Spinal cord (tissue), 10 donors: ENCODE data around the gene NOC2L. TPM values are rescaled to one million over a fixed set of nuclear protein-coding genes. Genes with fewer than 3 reads are reported as not detected.
"Not testable (repeated sequence)": the region's sequence is repeated elsewhere in the genome, so short reads cannot be mapped to it uniquely, and the experiment has no call there.

Experiments used
- DNase-seq, 6 donors: peaks; one replicate each; pipeline versions ENCODE4 v3.0.0 to v3.0.0-alpha.2; 2013 to 2015; ENCODE audit warnings: low spot score in 6 of 6, low read depth in 4 of 6
- H3K27ac ChIP-seq: one replicate; pipeline ENCODE4 v1.5.1; 2013; ENCODE audit warnings: low read depth, low read length, control low read depth
- H3K27me3 ChIP-seq: one replicate; pipeline ENCODE4 v1.6.1; 2013; ENCODE audit warnings: low read length; ENCODE audit not compliant: control insufficient read depth, insufficient read depth
- H3K36me3 ChIP-seq: one replicate; pipeline ENCODE4 v1.6.1; 2013; ENCODE audit warnings: low read length; ENCODE audit not compliant: control insufficient read depth, insufficient read depth
- H3K4me1 ChIP-seq: one replicate; pipeline ENCODE4 v1.6.1; 2013; ENCODE audit warnings: low read length; ENCODE audit not compliant: control insufficient read depth, insufficient read depth
- H3K4me3 ChIP-seq: one replicate; pipeline ENCODE4 v1.5.1; 2013; ENCODE audit warnings: low read depth, low read length, control low read depth
- H3K9me3 ChIP-seq: one replicate; pipeline ENCODE4 v1.6.1; 2013; ENCODE audit warnings: low read length; ENCODE audit not compliant: control insufficient read depth, insufficient read depth
- WGBS: methylation state at CpG from one replicate; pipeline ENCODE4 v1.1.5; 2013; ENCODE audit warnings: missing lambda C conversion rate; ENCODE audit not compliant: insufficient coverage; 5-methylcytosine and 5-hydroxymethylcytosine counted together
- polyA plus RNA-seq, 2 donors: library from polyadenylated mRNA; unstranded; fragments of 120-200 nt; gene quantifications; one replicate each; pipeline ENCODE4 v1.2.1, GENCODE V29; 2013; ENCODE audit not compliant: insufficient read length in 2 of 2
- total RNA-seq, 2 donors: library from RNA; depleted of rRNA in 1 of 2; stranded (reverse); fragments of 120-200 nt in 1 of 2; fragments of >200 nt in 1 of 2; gene quantifications; one replicate each; pipeline versions ENCODE4 v1.2.3 to v1.2.4, GENCODE V29; 2013 to 2014
- donor health status: healthy.

The NOC2L gene
- total and polyA plus RNA-seq, 4 donors: 33.1 to 68.5 (median 55.9) TPM

DNA sequence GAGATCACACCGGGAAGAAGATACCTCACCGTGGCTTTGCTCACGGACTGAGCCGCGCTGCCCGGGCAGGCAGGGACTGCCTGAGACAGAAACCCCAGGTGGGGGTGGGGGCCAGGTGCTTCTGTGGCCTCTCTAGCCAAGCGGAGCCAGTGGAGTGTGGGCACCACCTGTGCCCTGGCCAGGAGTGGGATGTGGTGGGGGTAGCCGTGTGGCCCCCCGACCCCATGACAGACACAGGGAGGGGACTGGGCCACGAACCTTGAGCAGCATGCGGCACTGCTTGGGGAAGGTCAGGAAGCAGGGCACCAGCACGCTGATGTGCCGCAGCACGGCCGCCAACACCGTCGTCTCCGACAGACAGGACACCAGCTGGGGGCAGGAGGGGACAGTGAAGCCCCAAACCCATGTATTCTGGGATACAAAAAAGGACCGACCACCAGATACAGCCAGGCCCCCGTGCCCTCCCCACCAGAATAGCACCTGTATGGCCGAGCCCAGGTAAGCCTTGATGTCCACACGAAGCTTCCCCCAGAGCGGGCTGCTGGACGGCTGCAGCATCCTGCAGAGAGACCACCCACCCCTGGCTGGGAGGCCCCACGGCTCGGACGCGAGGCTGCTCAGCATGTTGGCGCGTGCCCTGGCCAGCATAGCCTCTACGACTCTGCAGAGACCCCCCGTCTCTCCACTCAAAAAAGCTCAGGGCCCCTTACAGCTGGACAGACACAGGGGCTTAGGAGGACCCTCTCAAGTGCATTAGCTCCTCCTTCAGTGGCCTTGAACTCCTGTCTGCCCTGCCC is 5.3 kb downstream of the NOC2L start:
- H3K4me1 ChIP-seq: peaks cover 17% of the 10 kb centered on the region
- 87% methylated on average over 32 of the region's 32 CpGs for WGBS
- no peak overlapping the region for H3K27ac ChIP-seq
- peaks cover 90% of the 10 kb centered on the region for H3K36me3 ChIP-seq
- DNase-seq: no peak
- no peaks in the 10 kb centered on the region for H3K9me3 ChIP-seq
- H3K27me3 ChIP-seq: no peaks in the 10 kb centered on the region
- H3K4me3 ChIP-seq: no peak overlapping the region

- peaks cover 6% of the 10 kb centered on the region for H3K4me1 ChIP-seq
- peaks cover 100% of the 10 kb centered on the region for H3K36me3 ChIP-seq
- H3K27ac ChIP-seq: no peak overlapping the region
- no peaks in the 10 kb centered on the region for H3K9me3 ChIP-seq
- no peak for DNase-seq
- no peaks in the 10 kb centered on the region for H3K27me3 ChIP-seq
- WGBS: 83% methylated on average over 7 of the region's 7 CpGs
- no peak overlapping the region for H3K4me3 ChIP-seq
These were observed 6.5 kb downstream of the NOC2L start for GRCh38 chr1:952603-953002.

DNA sequence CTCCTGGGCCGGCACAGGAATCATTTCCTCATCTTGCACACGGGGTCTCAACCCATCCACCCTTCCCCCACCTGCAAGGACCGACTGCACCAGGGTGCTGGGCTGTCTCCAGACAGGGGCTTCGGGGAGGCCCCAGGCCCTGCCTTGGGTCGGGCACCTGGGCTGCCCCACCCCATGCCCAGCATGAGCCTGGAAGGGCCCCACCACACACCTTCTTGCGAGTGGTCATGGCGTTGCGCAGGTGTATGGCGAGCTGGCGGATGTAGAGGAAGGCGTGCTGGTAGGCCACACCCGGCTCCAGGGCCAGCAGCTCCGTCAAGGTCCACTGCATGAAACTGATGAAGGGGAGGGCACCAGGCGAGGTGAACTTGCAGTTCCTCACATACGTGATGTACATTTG is 6.9 kb downstream of the NOC2L start:
- Histone ChIP-seq H3K27me3 (no peaks in the 10 kb centered on the region), H3K4me3 (no peak overlapping the region), H3K4me1 (peaks cover 2% of the 10 kb centered on the region), H3K27ac (no peak overlapping the region), H3K9me3 (no peaks in the 10 kb centered on the region), H3K36me3 (peaks cover 100% of the 10 kb centered on the region)
- 89% methylated on average over 12 of the region's 15 CpGs for WGBS
- no peak for DNase-seq

GRCh38 chr1:951364-951763 is 7.7 kb downstream of the NOC2L start:
- DNase-seq: peak in 1 of 6 donors; percentile 43
- H3K9me3 ChIP-seq: no peaks in the 10 kb centered on the region
- 68% methylated on average over 6 of the region's 6 CpGs for WGBS
- H3K36me3 ChIP-seq: peaks cover 100% of the 10 kb centered on the region
- no peaks in the 10 kb centered on the region for H3K4me1 ChIP-seq
- H3K27me3 ChIP-seq: no peaks in the 10 kb centered on the region
- H3K27ac ChIP-seq: no peak overlapping the region
- no peak overlapping the region for H3K4me3 ChIP-seq

DNA sequence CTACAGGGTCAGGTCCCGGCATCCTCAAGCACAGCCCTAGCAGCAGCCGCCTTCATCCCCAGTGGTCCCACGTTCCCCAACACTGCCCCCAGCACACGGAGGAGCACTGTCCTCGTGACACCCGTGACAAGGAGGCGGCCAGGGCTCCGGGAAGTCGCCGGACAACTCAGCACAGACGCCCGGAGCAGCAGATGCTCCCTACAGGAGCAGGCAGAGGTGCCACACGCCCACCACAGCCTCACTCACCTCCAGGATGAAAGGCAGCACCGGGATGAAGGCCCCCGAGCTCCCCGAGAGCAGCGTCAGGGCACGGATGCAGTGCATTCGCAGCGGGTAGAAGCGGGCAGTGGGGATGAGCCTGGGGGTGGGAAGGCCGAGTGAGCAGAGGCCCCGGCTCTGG is 8.2 kb downstream of the NOC2L start:
- Histone ChIP-seq H3K36me3 (peaks cover 100% of the 10 kb centered on the region), H3K4me1 (no peaks in the 10 kb centered on the region), H3K27ac (no peak overlapping the region), H3K9me3 (no peaks in the 10 kb centered on the region), H3K27me3 (no peaks in the 10 kb centered on the region), H3K4me3 (no peak overlapping the region)
- DNase-seq: no peak
- WGBS: 94% methylated on average over 20 of the region's 23 CpGs

DNA sequence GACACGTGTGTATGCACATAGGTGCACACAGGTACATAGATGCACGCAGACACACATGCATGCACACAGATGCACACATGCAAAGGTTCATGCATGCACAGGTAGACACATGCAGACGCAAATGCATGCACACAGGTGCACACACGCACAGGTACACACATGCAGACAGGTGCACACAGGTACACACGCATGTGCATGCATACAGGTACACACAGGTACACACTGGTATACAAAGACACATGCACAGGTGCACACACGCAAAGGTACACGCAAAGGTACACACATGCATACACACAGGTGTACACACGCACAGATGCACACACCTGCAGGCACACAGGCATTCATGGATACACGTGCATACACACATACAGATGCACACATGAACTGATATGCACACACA is 8.8 kb downstream of the NOC2L start:
- Histone ChIP-seq H3K4me1 (no peaks in the 10 kb centered on the region), H3K27me3 (no peaks in the 10 kb centered on the region), H3K27ac (no peak overlapping the region), H3K36me3 (peaks cover 100% of the 10 kb centered on the region), H3K4me3 (no peak overlapping the region), H3K9me3 (no peaks in the 10 kb centered on the region)
- DNase-seq: no peak
- 98% methylated on average over 9 of the region's 9 CpGs for WGBS

- no peak for DNase-seq
These were observed 11.1 kb downstream of the NOC2L start for GRCh38 chr1:947958-948357.

DNA sequence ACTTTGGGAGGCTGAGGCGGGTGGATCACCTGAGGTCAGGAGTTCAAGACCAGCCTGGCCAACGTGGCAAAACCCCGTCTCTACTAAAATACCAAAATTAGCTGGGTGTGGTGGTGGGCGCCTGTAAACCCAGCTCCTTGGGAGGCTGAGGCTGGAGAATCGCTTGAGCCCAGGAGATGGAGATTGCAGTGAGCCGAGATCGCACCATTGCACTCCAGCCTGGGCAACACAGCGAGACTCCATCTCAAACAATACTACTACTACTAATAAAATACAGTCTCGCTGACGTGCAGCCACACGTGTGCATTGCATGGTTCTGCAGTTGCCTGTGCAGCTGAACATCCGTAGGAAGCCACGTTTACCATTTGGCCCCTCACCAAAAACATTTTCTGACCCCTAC is 12.2 kb downstream of the NOC2L start:
- not testable (repeated sequence) for DNase-seq, H3K9me3 ChIP-seq, H3K27ac ChIP-seq, H3K4me3 ChIP-seq
- peaks cover 90% of the 10 kb centered on the region for H3K36me3 ChIP-seq
- peaks cover 12% of the 10 kb centered on the region for H3K27me3 ChIP-seq
- peaks cover 30% of the 10 kb centered on the region for H3K4me1 ChIP-seq
- 98% methylated on average over 9 of the region's 13 CpGs for WGBS

More at GRCh38 chr1:947958-948357, 11.1 kb downstream of the NOC2L start:
- Histone ChIP-seq H3K4me1 (peaks cover 23% of the 10 kb centered on the region), H3K27me3 (peaks cover 5% of the 10 kb centered on the region), H3K4me3 (no peak overlapping the region), H3K36me3 (peaks cover 98% of the 10 kb centered on the region), H3K27ac (no peak overlapping the region), H3K9me3 (no peaks in the 10 kb centered on the region)
- 89% methylated on average over 15 of the region's 15 CpGs for WGBS

DNA sequence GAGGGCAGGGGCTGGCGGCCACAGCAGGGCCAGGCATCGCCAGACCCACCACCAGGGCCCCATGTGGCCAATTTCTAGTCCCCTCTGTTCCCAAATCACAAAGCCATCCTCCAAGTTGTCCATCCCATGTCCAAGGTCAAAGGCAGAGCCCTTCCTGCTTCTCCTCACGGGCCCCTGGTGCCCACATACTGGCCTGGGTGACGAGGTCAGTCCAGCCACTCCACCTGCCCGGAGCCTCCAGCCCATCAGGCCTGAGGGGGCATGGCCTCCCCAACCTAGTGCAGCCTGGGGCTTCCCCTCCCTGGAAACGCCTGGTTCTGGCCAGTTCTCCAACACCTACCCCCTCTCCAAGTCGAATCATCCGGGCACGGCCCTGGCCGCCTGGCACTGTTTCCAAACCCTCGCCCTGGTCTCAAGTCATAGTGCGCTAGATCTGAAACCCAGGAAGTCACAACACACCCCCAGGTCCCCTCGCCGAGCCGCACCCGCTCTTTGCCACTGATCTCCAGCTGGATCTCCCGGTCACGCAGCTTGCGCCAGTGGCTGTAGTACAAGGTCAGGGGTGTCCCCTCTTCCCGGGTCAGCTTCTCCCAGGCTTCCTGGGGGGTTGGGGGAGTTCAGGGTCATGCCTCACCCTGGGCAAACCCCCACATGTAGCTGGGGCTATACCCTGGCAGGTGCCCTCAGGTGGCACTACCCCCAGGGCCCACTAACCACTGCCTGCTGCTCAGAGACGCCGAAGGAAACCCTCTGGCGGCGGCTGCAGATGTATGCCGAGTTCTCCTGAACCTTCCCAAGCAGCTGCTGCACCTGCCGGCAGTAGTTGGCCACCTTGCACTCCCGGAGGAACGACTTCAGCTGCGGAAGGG is 13.1 kb downstream of the NOC2L start:
- Histone ChIP-seq H3K4me1 (peaks cover 38% of the 10 kb centered on the region), H3K27me3 (peaks cover 19% of the 10 kb centered on the region), H3K4me3 (no peak overlapping the region), H3K36me3 (peaks cover 81% of the 10 kb centered on the region), H3K27ac (no peak overlapping the region), H3K9me3 (no peaks in the 10 kb centered on the region)
- 93% methylated on average over 23 of the region's 29 CpGs for WGBS
- DNase-seq: no peak
